HepG2 (cell line): ENCODE results near the gene ECT2. TPM values are rescaled to one million over a fixed set of nuclear protein-coding genes. Genes with fewer than 3 reads are reported as not detected.
"Not testable (repeated sequence)": the region's sequence is repeated elsewhere in the genome, so short reads cannot be mapped to it uniquely, and the experiment has no call there.

Experiments used
- ATAC-seq: fragments of 200-7000 bp; cut with Tn5 transposase; 3 replicates; pipeline ENCODE4 v1.9.1; 2020; ENCODE audit warnings: mild to moderate bottlenecking, moderate library complexity
- BruUV-seq: library from RNA; stranded (reverse); fragments of 400-500 nt; replicated peaks from 2 replicates; lab custom pipeline; 2021; lab: Mats Ljungman, UMichigan
- CTCF ChIA-PET: fragments of 300-600 bp; formaldehyde crosslinking; extraction: SDS; loops from one replicate; lab custom pipeline; 2021; ENCODE audit warnings: low total read pairs, inconsistent platforms, low intra/inter-chr PET ratio; lab: Yijun Ruan, JAX
- POLR2A ChIA-PET: fragments of 350-600 bp; sonication (Branson Sonifier 250); formaldehyde crosslinking; loops from one replicate; lab custom pipeline; 2020; ENCODE audit warnings: antibody characterized with exemption, inconsistent platforms; lab: Yijun Ruan, JAX
- DNase-seq: peaks from one replicate; pipeline ENCODE4 v3.0.0-alpha.2; 2015; ENCODE audit warnings: low spot score
- FAIRE-seq: peaks from 3 replicates; lab custom pipeline; 2011; peaks lifted over from hg19 to GRCh38; lab: Jason Lieb, UNC
- H2AFZ ChIP-seq: one replicate; pipeline ENCODE4 v1.6.1; 2011; ENCODE audit warnings: low read length, inconsistent platforms
- H3K27ac ChIP-seq: fragments of 300-600 bp; 3 replicates; pipeline ENCODE4 v1.8.0; 2011; ENCODE audit warnings: mixed run types, mild to moderate bottlenecking, mixed read lengths, low read length, inconsistent platforms; ENCODE audit not compliant: insufficient read depth; ENCODE audit errors: extremely low read length
- H3K27me3 ChIP-seq, 2 experiments: fragments of 200-600 bp in 1 of 2; 2 replicates in 1 of 2; 3 replicates in 1 of 2; pipeline versions ENCODE4 v1.6.0 to v1.8.0; 2011; ENCODE audit warnings: low read length in 2 of 2, mild to moderate bottlenecking in 2 of 2, moderate library complexity in 2 of 2, inconsistent platforms in 1 of 2; ENCODE audit not compliant: insufficient read depth in 2 of 2, control insufficient read depth in 1 of 2
- H3K36me3 ChIP-seq, 2 experiments: fragments of 200-600 bp in 1 of 2; replicated peaks in 1 of 2; 2 replicates in 1 of 2; 3 replicates in 1 of 2; pipeline versions ENCODE4 v1.5.1 to v1.8.0; 2011; ENCODE audit warnings: low read length in 2 of 2, inconsistent platforms in 1 of 2; ENCODE audit not compliant: insufficient read depth in 2 of 2, control insufficient read depth in 1 of 2
- H3K4me1 ChIP-seq: 2 replicates; pipeline ENCODE4 v1.5.1; 2012; ENCODE audit warnings: low read length, inconsistent platforms; ENCODE audit not compliant: insufficient read depth
- H3K4me2 ChIP-seq: 2 replicates; pipeline ENCODE4 v1.6.0; 2011; ENCODE audit warnings: low read depth, low read length, inconsistent platforms
- H3K4me3 ChIP-seq, 3 experiments: fragments of 200-600 bp in 1 of 3; sonication (generic), shearing (Covaris generic) in 1 of 3; replicated peaks in 1 of 3; 2 replicates each; pipeline ENCODE4 v1.5.1; 2011 to 2016; ENCODE audit warnings: low read length in 3 of 3, inconsistent platforms in 2 of 3, low read depth in 2 of 3, mild to moderate bottlenecking in 2 of 3, control low read depth in 1 of 3, mixed read lengths in 1 of 3; ENCODE audit not compliant: insufficient read depth in 1 of 3
- H3K79me2 ChIP-seq: one replicate; pipeline ENCODE4 v1.6.1; 2011; ENCODE audit warnings: low read length, inconsistent platforms; ENCODE audit not compliant: insufficient read depth
- H3K9ac ChIP-seq: 2 replicates; pipeline ENCODE4 v1.6.0; 2011; ENCODE audit warnings: mild to moderate bottlenecking, low read depth, low read length, inconsistent platforms; ENCODE audit not compliant: insufficient read depth
- H3K9me3 ChIP-seq: 2 replicates; pipeline ENCODE4 v1.5.1; 2012; ENCODE audit warnings: mild to moderate bottlenecking, low read length
- H4K20me1 ChIP-seq: 2 replicates; pipeline ENCODE4 v1.6.0; 2011; ENCODE audit warnings: inconsistent platforms, mild to moderate bottlenecking, low read length, moderate library complexity; ENCODE audit not compliant: insufficient read depth
- CBFB ChIP-seq: sonication (generic); formaldehyde crosslinking; IDR thresholded peaks from 2 replicates; pipeline ENCODE4 v1.4.0; 2020; ENCODE audit warnings: missing genetic modification reagents
- MIXL1 ChIP-seq: IDR thresholded peaks from 2 replicates; pipeline ENCODE4 v1.6.1; 2016
- POLR2AphosphoS5 ChIP-seq: IDR thresholded peaks from 2 replicates; pipeline ENCODE4 v1.6.1; 2012; ENCODE audit warnings: low read depth, low read length
- ZBTB46 ChIP-seq: sonication (generic); formaldehyde crosslinking; IDR thresholded peaks from 2 replicates; pipeline ENCODE4 v1.4.0; 2020; ENCODE audit warnings: mild to moderate bottlenecking, missing genetic modification reagents, borderline replicate concordance
- ZC3H13 ChIP-seq: sonication (generic); formaldehyde crosslinking; IDR thresholded peaks from 2 replicates; pipeline ENCODE4 v1.8.1; 2023; ENCODE audit warnings: mild to moderate bottlenecking, missing genetic modification reagents, moderate library complexity
- ZNF709 ChIP-seq: sonication (generic); formaldehyde crosslinking; IDR thresholded peaks from 2 replicates; pipeline ENCODE4 v1.5.0; 2020; ENCODE audit warnings: mild to moderate bottlenecking, missing genetic modification reagents
- ZNF724P ChIP-seq: sonication (generic); formaldehyde crosslinking; IDR thresholded peaks from 2 replicates; pipeline ENCODE4 v1.8.0; 2022; ENCODE audit warnings: missing genetic modification reagents, borderline replicate concordance
- WGBS: methylation state at CpG from one replicate; pipeline ENCODE4 v1.1.6; 2017; ENCODE audit warnings: low lambda C conversion rate; 5-methylcytosine and 5-hydroxymethylcytosine counted together
- in situ Hi-C: cut with HindIII; loops from 2 replicates; pipeline ENCODE4 v1.10.0; 2017; ENCODE audit warnings: low pct_unique_long_range_greater_than_20kb; ENCODE audit not compliant: extremely low pct_ligation_motif_present
- intact Hi-C: fragments of 100-400 bp; cut with micrococcal nuclease; formaldehyde crosslinking; loops from one replicate; pipeline ENCODE4 v1.10.0; 2022; ENCODE audit not compliant: unreplicated experiment
- polyA plus RNA-seq, 8 experiments: library from polyadenylated mRNA; depleted of rRNA in 3 of 8; stranded (reverse) in 7 of 8; unstranded in 1 of 8; fragments of >200 nt; fragmentation: Illumina TruSeq in 4 of 8; extraction: Trizol in 4 of 8; gene quantifications; 2 replicates each; pipeline versions ENCODE4 v1.2.1 to v1.2.3, GENCODE V29; 2011 to 2016; ENCODE audit warnings: low read depth in 4 of 8, missing spikeins in 1 of 8, mixed read lengths in 1 of 8; ENCODE audit not compliant: insufficient read depth in 1 of 8
- total RNA-seq, 5 experiments: library from RNA; depleted of rRNA; stranded (reverse); fragments of >200 nt; fragmentation: Illumina TruSeq; extraction: Trizol; gene quantifications; 2 replicates each; pipeline ENCODE4 v1.2.3, GENCODE V29; 2016; ENCODE audit warnings: low read depth in 1 of 5
- TF ChIP-seq, protein P1 (sequence below), 2 experiments: sonication (generic) in 1 of 2; formaldehyde crosslinking in 1 of 2; IDR thresholded peaks; 2 replicates each; pipeline versions ENCODE4 v1.4.0 to v1.6.1; 2018 to 2020; ENCODE audit warnings: missing genetic modification reagents in 2 of 2, borderline replicate concordance in 1 of 2, low read depth in 1 of 2, mild to moderate bottlenecking in 1 of 2, missing biosample characterization in 1 of 2
- TF ChIP-seq, protein P2 (sequence below): sonication (generic); formaldehyde crosslinking; IDR thresholded peaks from 2 replicates; pipeline ENCODE4 v1.5.1; 2020; ENCODE audit warnings: missing genetic modification reagents, mild to moderate bottlenecking, borderline replicate concordance
- TF ChIP-seq, protein P3 (sequence below): sonication (generic); formaldehyde crosslinking; IDR thresholded peaks from 2 replicates; pipeline ENCODE4 v1.8.1; 2023; ENCODE audit warnings: mild to moderate bottlenecking, moderate library complexity, missing genetic modification reagents

Gene ECT2
- total and polyA plus RNA-seq, 2 of the 13 experiments (the other 11 are each of a cell fraction or from before 2014, with no cell fraction given), result 21.6 to 52.0 TPM

- H3K36me3 ChIP-seq, result no peaks in the 10 kb centered on the region; a peak in 2 of 5 replicates
- H3K79me2 ChIP-seq, result peaks cover 75% of the 10 kb centered on the region
- FAIRE-seq (no peak), DNase-seq (no peak), ATAC-seq (no peak)
- intact Hi-C loops (no loop called here), in situ Hi-C loops (no loop called here)
- H3K27ac ChIP-seq, result no peak overlapping the region
- H3K4me1 ChIP-seq, result peaks cover 93% of the 10 kb centered on the region
- no peak overlapping the region for H3K9ac ChIP-seq
- ChIA-PET CTCF (no interaction called here), POLR2A (interaction anchor here (1.2 to 2.1 kb wide), 2 partner anchors 9 to 11 kb away, joined by 5 to 6 read pairs; partner anchors contain the start of gene NCEH1)
- H2AFZ ChIP-seq, result no peak overlapping the region
- H3K4me3 ChIP-seq, result no peak overlapping the region
- WGBS, result 89% methylated on average over 3 of the region's 3 CpGs
- H3K27me3 ChIP-seq, result no peaks in the 10 kb centered on the region
- TF ChIP-seq ZNF724P (CRISPR knock-in tag) (no peak), ZBTB46 (CRISPR knock-in tag) (no peak), POLR2AphosphoS5 (no peak), CBFB (no peak), ZC3H13 (CRISPR knock-in tag) (no peak), MIXL1 (CRISPR knock-in tag) (no peak), ZNF709 (CRISPR knock-in tag) (no peak)
- TF ChIP-seq, protein P1, sequence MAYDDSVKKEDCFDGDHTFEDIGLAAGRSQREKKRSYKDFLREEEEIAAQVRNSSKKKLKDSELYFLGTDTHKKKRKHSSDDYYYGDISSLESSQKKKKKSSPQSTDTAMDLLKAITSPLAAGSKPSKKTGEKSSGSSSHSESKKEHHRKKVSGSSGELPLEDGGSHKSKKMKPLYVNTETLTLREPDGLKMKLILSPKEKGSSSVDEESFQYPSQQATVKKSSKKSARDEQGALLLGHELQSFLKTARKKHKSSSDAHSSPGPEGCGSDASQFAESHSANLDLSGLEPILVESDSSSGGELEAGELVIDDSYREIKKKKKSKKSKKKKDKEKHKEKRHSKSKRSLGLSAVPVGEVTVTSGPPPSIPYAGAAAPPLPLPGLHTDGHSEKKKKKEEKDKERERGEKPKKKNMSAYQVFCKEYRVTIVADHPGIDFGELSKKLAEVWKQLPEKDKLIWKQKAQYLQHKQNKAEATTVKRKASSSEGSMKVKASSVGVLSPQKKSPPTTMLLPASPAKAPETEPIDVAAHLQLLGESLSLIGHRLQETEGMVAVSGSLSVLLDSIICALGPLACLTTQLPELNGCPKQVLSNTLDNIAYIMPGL (CRISPR knock-in tag; IDR thresholded peaks at IDR 0.05; ENCODE audit: borderline replicate concordance in 1 of 2, low read depth in 1 of 2), result no peak
- TF ChIP-seq, protein P2, sequence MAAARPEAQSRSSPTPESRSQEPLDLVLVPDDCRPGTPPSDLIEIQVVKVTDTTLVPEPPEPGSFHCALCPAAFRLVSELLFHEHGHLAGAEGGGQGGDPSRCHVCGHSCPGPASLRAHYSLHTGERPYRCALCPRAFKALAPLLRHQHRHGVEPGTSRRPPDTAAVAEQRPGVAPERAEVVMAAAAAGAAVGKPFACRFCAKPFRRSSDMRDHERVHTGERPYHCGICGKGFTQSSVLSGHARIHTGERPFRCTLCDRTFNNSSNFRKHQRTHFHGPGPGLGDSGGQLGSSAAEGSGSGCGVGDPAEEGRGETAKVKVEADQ (CRISPR knock-in tag), result no peak
- TF ChIP-seq, protein P3, sequence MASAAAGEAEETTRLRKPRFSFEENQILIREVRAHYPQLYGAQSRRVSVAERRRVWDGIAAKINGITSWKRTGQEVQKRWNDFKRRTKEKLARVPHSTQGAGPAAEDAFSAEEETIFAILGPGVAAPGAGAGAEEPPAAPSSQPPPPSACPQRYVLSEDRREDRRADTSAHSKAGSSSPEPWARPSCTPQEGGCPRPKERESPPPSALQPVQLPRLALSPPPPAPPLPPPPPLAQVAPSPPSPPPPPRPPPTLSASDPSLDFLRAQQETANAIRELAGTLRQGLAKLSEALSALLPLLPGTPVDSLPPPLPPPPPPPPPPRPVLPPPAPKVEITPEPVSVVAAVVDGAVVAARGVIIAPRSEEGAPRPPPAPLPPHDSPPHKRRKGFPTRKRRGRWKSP (CRISPR knock-in tag), result no peak
- H4K20me1 ChIP-seq, result no peaks in the 10 kb centered on the region
- no peaks in the 10 kb centered on the region for H3K9me3 ChIP-seq
- BruUV-seq, result no TSS peak
- peak overlapping the region; percentile 4; the same call in 1 of the 2 replicates for H3K4me2 ChIP-seq
Measured at GRCh38 chr3:172702256-172702655, 48.3 kb upstream of the ECT2 start.

- WGBS, result 58% methylated on average over 3 of the region's 3 CpGs
- CTCF ChIA-PET, H2AFZ ChIP-seq, intact Hi-C loops, H3K9ac ChIP-seq, H3K9me3 ChIP-seq, ATAC-seq, H3K4me3 ChIP-seq, in situ Hi-C loops, H3K4me2 ChIP-seq, BruUV-seq, H4K20me1 ChIP-seq, H3K27ac ChIP-seq, H3K36me3 ChIP-seq, DNase-seq, H3K27me3 ChIP-seq, FAIRE-seq: not testable (repeated sequence)
- Histone ChIP-seq H3K4me1 (peaks cover 90% of the 10 kb centered on the region), H3K79me2 (peaks cover 74% of the 10 kb centered on the region)
- POLR2A ChIA-PET, result interaction anchor here (2.1 kb wide), 1 partner anchor 8 kb away, joined by 6 read pairs; the partner anchor contains the start of gene NCEH1
Measured at GRCh38 chr3:172702731-172703130, 47.8 kb upstream of the ECT2 start.
